B cell (primary cell): ENCODE data around the gene ZBED4.

ENCODE experiments used
- CTCF ChIP-seq: fragments of 200-600 bp; IDR thresholded peaks from one replicate; pipeline ENCODE4 v1.8.0; 2022; ENCODE audit warnings: antibody characterized with exemption, mild to moderate bottlenecking
- EZH2 ChIP-seq: IDR thresholded peaks from 2 replicates; pipeline ENCODE4 v1.6.1; 2012; ENCODE audit warnings: borderline replicate concordance, low read depth, mild to moderate bottlenecking, moderate library complexity, low read length; ENCODE audit not compliant: insufficient read depth, poor library complexity, severe bottlenecking

GRCh38 chr22:49914256-49914655 is 60.6 kb downstream of the ZBED4 start:
- no peak for TF ChIP-seq CTCF
- no peak for TF ChIP-seq EZH2
